K562 (cell line): ENCODE results near the gene CISD3. TPM values are rescaled to one million over a fixed set of nuclear protein-coding genes. Genes with fewer than 3 reads are reported as not detected.
A peak's percentile ranks its signal among the peaks of the same experiment; 100 is the strongest.

Experiments
- CEBPG ChIP-seq, 3 experiments: fragments of 200-800 bp in 1 of 3; sonication (Bioruptor generic) in 1 of 3; sonication (generic) in 1 of 3; formaldehyde crosslinking in 1 of 3; IDR thresholded peaks in 2 of 3; conservative IDR thresholded peaks in 1 of 3; 2 replicates each; pipeline versions ENCODE4 v1.6.1 to v1.8.0; 2016 to 2022; ENCODE audit warnings: missing compliant biosample characterization in 2 of 3, missing genetic modification characterization in 2 of 3, mild to moderate bottlenecking in 1 of 3, missing genetic modification reagents in 1 of 3
- DDX20 ChIP-seq: fragments of 450-650 bp; IDR thresholded peaks from 2 replicates; pipeline ENCODE4 v1.6.1; 2016; ENCODE audit warnings: missing genetic modification characterization, low read depth, mild to moderate bottlenecking, missing compliant biosample characterization, moderate library complexity
- DNMT1 ChIP-seq: fragments of 450-650 bp; IDR thresholded peaks from 2 replicates; pipeline ENCODE4 v1.6.1; 2016; ENCODE audit warnings: antibody characterized with exemption, mild to moderate bottlenecking
- GTF2F1 ChIP-seq: IDR thresholded peaks from 2 replicates; pipeline ENCODE4 v1.6.1; 2011; ENCODE audit warnings: low read depth, low read length, improper control_type of control experiment
- HMG20B ChIP-seq: fragments of 250-450 bp; sonication (Bioruptor Pico); IDR thresholded peaks from 2 replicates; pipeline ENCODE4 v1.5.0; 2021; ENCODE audit warnings: mild to moderate bottlenecking
- MCM3 ChIP-seq: fragments of 450-650 bp; IDR thresholded peaks from 2 replicates; pipeline ENCODE4 v1.6.1; 2016
- NFRKB ChIP-seq: fragments of 450-650 bp; IDR thresholded peaks from 2 replicates; pipeline ENCODE4 v1.6.1; 2016; ENCODE audit warnings: low read depth
- NR2F6 ChIP-seq: fragments of 450-650 bp; formaldehyde crosslinking; IDR thresholded peaks from 2 replicates; pipeline ENCODE4 v1.4.0; 2020; ENCODE audit warnings: mild to moderate bottlenecking
- POLR2A ChIP-seq: fragments of 450-650 bp; conservative IDR thresholded peaks from 2 replicates; pipeline ENCODE4 v1.6.1; 2016
- POLR2G ChIP-seq: fragments of 200-400 bp; formaldehyde crosslinking; IDR thresholded peaks from 2 replicates; pipeline ENCODE4 v1.6.1; 2017; ENCODE audit warnings: low read depth, mild to moderate bottlenecking, antibody characterized with exemption, low read length, moderate library complexity
- SAP30 ChIP-seq: fragments of 200-600 bp; sonication (generic); IDR thresholded peaks from 2 replicates; pipeline ENCODE4 v1.6.1; 2012; ENCODE audit warnings: borderline replicate concordance, low read depth, mild to moderate bottlenecking, moderate library complexity, low read length, control low read depth, inconsistent platforms; ENCODE audit not compliant: insufficient read depth, poor library complexity, severe bottlenecking
- SMAD1 ChIP-seq: fragments of 150-350 bp; IDR thresholded peaks from 2 replicates; pipeline ENCODE4 v1.6.1; 2014; ENCODE audit warnings: low read length, low read depth; ENCODE audit not compliant: partially characterized antibody
- SP1 ChIP-seq: sonication (generic); formaldehyde crosslinking; IDR thresholded peaks from 2 replicates; pipeline ENCODE4 v1.8.1; 2022; ENCODE audit warnings: mild to moderate bottlenecking, missing genetic modification reagents
- SPI1 ChIP-seq: IDR thresholded peaks from 2 replicates; pipeline ENCODE4 v1.6.1; 2011; ENCODE audit warnings: low read depth, low read length, control low read depth, borderline replicate concordance
- THRAP3 ChIP-seq: fragments of 450-650 bp; IDR thresholded peaks from 2 replicates; pipeline ENCODE4 v1.6.1; 2016; ENCODE audit warnings: mild to moderate bottlenecking, inconsistent platforms, borderline replicate concordance
- TOE1 ChIP-seq, 2 experiments: fragments of 450-650 bp in 1 of 2; sonication (generic) in 1 of 2; formaldehyde crosslinking in 1 of 2; IDR thresholded peaks; 2 replicates each; pipeline versions ENCODE4 v1.7.1 to v1.8.0; 2016 to 2022; ENCODE audit warnings: borderline replicate concordance in 2 of 2, mild to moderate bottlenecking in 2 of 2, antibody characterized with exemption in 1 of 2, inconsistent platforms in 1 of 2, low read depth in 1 of 2, missing genetic modification reagents in 1 of 2, moderate library complexity in 1 of 2
- ZC3H8 ChIP-seq: fragments of 450-650 bp; IDR thresholded peaks from 2 replicates; pipeline ENCODE4 v1.6.1; 2017
- ZNF316 ChIP-seq: fragments of 450-650 bp; IDR thresholded peaks from 2 replicates; pipeline ENCODE4 v1.6.1; 2016
- ZNF41 ChIP-seq: fragments of 250-450 bp; sonication (Bioruptor Pico); conservative IDR thresholded peaks from 2 replicates; pipeline ENCODE4 v1.4.0; 2020; ENCODE audit warnings: mild to moderate bottlenecking
- ZNF57 ChIP-seq: fragments of 450-650 bp; formaldehyde crosslinking; IDR thresholded peaks from 2 replicates; pipeline ENCODE4 v1.4.0; 2020; ENCODE audit warnings: mild to moderate bottlenecking, moderate library complexity
- ZNF75A ChIP-seq: fragments of 450-650 bp; formaldehyde crosslinking; IDR thresholded peaks from 2 replicates; pipeline ENCODE4 v1.4.0; 2020; ENCODE audit warnings: mild to moderate bottlenecking
- ZNF766 ChIP-seq: fragments of 200-800 bp; sonication (Bioruptor generic); conservative IDR thresholded peaks from 2 replicates; pipeline ENCODE4 v1.6.1; 2016; ENCODE audit warnings: missing genetic modification characterization, missing compliant biosample characterization
- polyA plus RNA-seq, 8 experiments: library from polyadenylated mRNA; depleted of rRNA in 4 of 8; stranded (reverse) in 5 of 8; unstranded in 3 of 8; fragments of >200 nt; fragmentation: Nextera tagmentation in 2 of 8; fragmentation: Illumina TruSeq in 1 of 8; extraction: Ambion mirVana in 2 of 8; extraction: Trizol in 1 of 8; gene quantifications; 2 replicates each; pipeline versions ENCODE4 v1.2.1 to v1.2.3, GENCODE V29; 2011 to 2014; ENCODE audit warnings: inconsistent platforms in 1 of 8, missing spikeins in 1 of 8
- total RNA-seq, 7 experiments: library from RNA; depleted of rRNA in 6 of 7; stranded (reverse); fragments of >200 nt in 6 of 7; fragmentation: Illumina TruSeq in 2 of 7; extraction: Trizol in 2 of 7; gene quantifications; 2 replicates each; pipeline versions ENCODE4 v1.2.1 to v1.2.3, GENCODE V29; 2011 to 2021; ENCODE audit warnings: low replicate concordance in 1 of 7
- TF ChIP-seq, protein P1 (sequence below): fragments of 450-650 bp; conservative IDR thresholded peaks from 2 replicates; pipeline ENCODE4 v1.6.1; 2016; ENCODE audit warnings: missing genetic modification characterization, low read depth, mild to moderate bottlenecking, control low read depth, missing compliant biosample characterization
- TF ChIP-seq, protein P2 (sequence below): sonication (generic); formaldehyde crosslinking; IDR thresholded peaks from 2 replicates; pipeline ENCODE4 v1.8.0; 2022; ENCODE audit warnings: mild to moderate bottlenecking, missing genetic modification reagents

CISD3 gene
- total and polyA plus RNA-seq, 9 of the 15 experiments (the other 6 are each of a cell fraction or from before 2014, with no cell fraction given) = 5.0 to 60.7 (median 15.7) TPM

DNA sequence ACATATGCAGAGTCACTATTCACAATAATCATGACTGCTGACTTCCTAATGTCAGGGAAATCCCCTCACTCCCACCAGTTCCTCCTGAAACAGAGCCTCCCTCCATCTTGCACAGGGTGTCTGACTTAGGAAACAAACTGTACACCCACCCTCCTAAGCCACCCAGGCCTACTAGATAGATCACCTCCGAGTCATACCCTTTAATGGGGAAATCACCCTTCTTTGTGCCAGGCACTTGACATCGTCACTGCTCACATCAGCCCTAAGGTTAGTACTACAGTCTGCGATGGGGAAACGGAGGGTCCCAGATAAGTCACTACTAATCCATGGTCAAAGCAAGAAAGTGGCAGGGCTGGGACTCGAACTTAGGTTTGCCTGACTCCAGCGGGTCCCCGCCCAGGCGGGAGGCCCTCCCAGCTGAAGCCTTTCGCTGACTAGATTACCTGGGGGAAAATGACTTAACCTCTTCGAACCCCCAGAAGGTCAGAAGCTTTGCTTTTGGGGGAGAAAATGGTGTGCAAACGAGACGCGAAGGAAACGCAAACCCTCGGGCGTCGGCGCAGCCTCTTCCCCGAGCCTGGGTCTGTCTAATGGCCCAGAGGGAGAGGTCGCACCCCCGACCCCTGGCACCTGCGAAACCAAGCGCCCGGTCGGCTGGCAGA is 28.5 kb upstream of the CISD3 start (continued):
- TF ChIP-seq, protein P1, sequence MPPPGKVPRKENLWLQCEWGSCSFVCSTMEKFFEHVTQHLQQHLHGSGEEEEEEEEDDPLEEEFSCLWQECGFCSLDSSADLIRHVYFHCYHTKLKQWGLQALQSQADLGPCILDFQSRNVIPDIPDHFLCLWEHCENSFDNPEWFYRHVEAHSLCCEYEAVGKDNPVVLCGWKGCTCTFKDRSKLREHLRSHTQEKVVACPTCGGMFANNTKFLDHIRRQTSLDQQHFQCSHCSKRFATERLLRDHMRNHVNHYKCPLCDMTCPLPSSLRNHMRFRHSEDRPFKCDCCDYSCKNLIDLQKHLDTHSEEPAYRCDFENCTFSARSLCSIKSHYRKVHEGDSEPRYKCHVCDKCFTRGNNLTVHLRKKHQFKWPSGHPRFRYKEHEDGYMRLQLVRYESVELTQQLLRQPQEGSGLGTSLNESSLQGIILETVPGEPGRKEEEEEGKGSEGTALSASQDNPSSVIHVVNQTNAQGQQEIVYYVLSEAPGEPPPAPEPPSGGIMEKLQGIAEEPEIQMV = 0 out of 2 replicates have a peak, but pooled peaks have one; percentile 16
- TF ChIP-seq NR2F6 (no peak), ZNF41 (no peak), ZC3H8 (no peak), POLR2A (no peak), DDX20 (tag) (no peak), TOE1 (IDR thresholded peaks at IDR 0.05; ENCODE audit: borderline replicate concordance) (no peak), TOE1 (CRISPR knock-in tag; IDR thresholded peaks at IDR 0.05; ENCODE audit: borderline replicate concordance, low read depth) (no peak), POLR2G (no peak), NFRKB (peak; percentile 69), SP1 (CRISPR knock-in tag) (no peak), DNMT1 (no peak), GTF2F1 (no peak), THRAP3 (no peak), SPI1 (0 out of 2 replicates have a peak, but pooled peaks have one; percentile 17), ZNF75A (CRISPR knock-in tag) (no peak), ZNF316 (peak; percentile 71), HMG20B (peak; percentile 63; the same call in 1 of the 2 replicates), SAP30 (no peak), ZNF766 (CRISPR knock-in tag) (no peak; the same call in 1 of the 2 replicates), ZNF57 (no peak), MCM3 (no peak), SMAD1 (no peak), CEBPG (CRISPR knock-in tag; IDR thresholded peaks at IDR 0.05) (no peak), CEBPG (tag; conservative IDR thresholded peaks at IDR 0.05 in 1 of 2, IDR thresholded peaks at IDR 0.05 in 1 of 2) (no peak)
- TF ChIP-seq, protein P2, sequence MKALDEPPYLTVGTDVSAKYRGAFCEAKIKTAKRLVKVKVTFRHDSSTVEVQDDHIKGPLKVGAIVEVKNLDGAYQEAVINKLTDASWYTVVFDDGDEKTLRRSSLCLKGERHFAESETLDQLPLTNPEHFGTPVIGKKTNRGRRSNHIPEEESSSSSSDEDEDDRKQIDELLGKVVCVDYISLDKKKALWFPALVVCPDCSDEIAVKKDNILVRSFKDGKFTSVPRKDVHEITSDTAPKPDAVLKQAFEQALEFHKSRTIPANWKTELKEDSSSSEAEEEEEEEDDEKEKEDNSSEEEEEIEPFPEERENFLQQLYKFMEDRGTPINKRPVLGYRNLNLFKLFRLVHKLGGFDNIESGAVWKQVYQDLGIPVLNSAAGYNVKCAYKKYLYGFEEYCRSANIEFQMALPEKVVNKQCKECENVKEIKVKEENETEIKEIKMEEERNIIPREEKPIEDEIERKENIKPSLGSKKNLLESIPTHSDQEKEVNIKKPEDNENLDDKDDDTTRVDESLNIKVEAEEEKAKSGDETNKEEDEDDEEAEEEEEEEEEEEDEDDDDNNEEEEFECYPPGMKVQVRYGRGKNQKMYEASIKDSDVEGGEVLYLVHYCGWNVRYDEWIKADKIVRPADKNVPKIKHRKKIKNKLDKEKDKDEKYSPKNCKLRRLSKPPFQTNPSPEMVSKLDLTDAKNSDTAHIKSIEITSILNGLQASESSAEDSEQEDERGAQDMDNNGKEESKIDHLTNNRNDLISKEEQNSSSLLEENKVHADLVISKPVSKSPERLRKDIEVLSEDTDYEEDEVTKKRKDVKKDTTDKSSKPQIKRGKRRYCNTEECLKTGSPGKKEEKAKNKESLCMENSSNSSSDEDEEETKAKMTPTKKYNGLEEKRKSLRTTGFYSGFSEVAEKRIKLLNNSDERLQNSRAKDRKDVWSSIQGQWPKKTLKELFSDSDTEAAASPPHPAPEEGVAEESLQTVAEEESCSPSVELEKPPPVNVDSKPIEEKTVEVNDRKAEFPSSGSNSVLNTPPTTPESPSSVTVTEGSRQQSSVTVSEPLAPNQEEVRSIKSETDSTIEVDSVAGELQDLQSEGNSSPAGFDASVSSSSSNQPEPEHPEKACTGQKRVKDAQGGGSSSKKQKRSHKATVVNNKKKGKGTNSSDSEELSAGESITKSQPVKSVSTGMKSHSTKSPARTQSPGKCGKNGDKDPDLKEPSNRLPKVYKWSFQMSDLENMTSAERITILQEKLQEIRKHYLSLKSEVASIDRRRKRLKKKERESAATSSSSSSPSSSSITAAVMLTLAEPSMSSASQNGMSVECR = no peak
